Psoas muscle (tissue), 8 donors: Measurements from ENCODE around the gene MYL3. TPM values are rescaled to one million over a fixed set of nuclear protein-coding genes. Genes with fewer than 3 reads are reported as not detected.
A peak's percentile ranks its signal among the peaks of the same experiment; 100 is the strongest.

Experiments used
- ATAC-seq, 4 donors: fragments of 200-7000 bp; cut with Tn5 transposase; one replicate each; pipeline ENCODE4 v1.9.1; 2020; ENCODE audit warnings: moderate library complexity in 3 of 4, mild to moderate bottlenecking in 2 of 4
- DNase-seq, 2 donors: peaks; one replicate each; pipeline ENCODE4 v3.0.0-alpha.2; 2020
- H3K27ac ChIP-seq: fragments of 200-600 bp; one replicate; pipeline ENCODE4 v1.8.0; 2022
- H3K27me3 ChIP-seq, 3 donors: fragments of 200-600 bp in 1 of 3; one replicate each; pipeline versions ENCODE4 v1.6.1 to v1.8.0; 2013 to 2022; ENCODE audit warnings: low read length in 2 of 3, mild to moderate bottlenecking in 2 of 3, moderate library complexity in 1 of 3; ENCODE audit not compliant: insufficient read depth in 3 of 3
- H3K36me3 ChIP-seq, 2 donors: fragments of 200-600 bp in 1 of 2; one replicate each; pipeline versions ENCODE4 v1.6.1 to v1.8.0; 2013 to 2022; ENCODE audit warnings: low read depth in 1 of 2, mild to moderate bottlenecking in 1 of 2, moderate library complexity in 1 of 2; ENCODE audit not compliant: insufficient read depth in 1 of 2
- H3K4me1 ChIP-seq: fragments of 200-600 bp; one replicate; pipeline ENCODE4 v1.8.0; 2022
- H3K4me3 ChIP-seq: fragments of 200-600 bp; one replicate; pipeline ENCODE4 v1.8.0; 2022; ENCODE audit warnings: mild to moderate bottlenecking
- H3K9me3 ChIP-seq: fragments of 200-600 bp; one replicate; pipeline ENCODE4 v1.8.0; 2022
- WGBS, 3 donors: extraction: QIAGEN DNeasy Blood & Tissue Kit; methylation state at CpG; one replicate each; pipeline versions ENCODE4 v1.1.6 to v1.1.7; 2013; 5-methylcytosine and 5-hydroxymethylcytosine counted together
- intact Hi-C, 2 donors: fragments of 100-400 bp; cut with DNase I; formaldehyde crosslinking; loops; one replicate each; pipeline versions ENCODE4 v1.11.0 to v1.14.2; 2022
- polyA plus RNA-seq, 3 donors: library from polyadenylated mRNA; stranded (reverse); fragments of 200-250 nt; gene quantifications; one replicate each; pipeline ENCODE4 v1.2.3, GENCODE V29; 2013
- total RNA-seq, 4 donors: library from RNA; stranded (reverse); fragmentation: NEBNext Ultra II Directional in 2 of 4; extraction: Animal tissue kit (Norgen Biotek cat#: 25700) in 2 of 4; gene quantifications; one replicate each; pipeline versions ENCODE4 v1.2.1 to v1.2.4, GENCODE V29; 2021 to 2023
- TF ChIP-seq, protein P1 (sequence below): fragments of 200-600 bp; IDR thresholded peaks from one replicate; pipeline ENCODE4 v1.8.0; 2022; ENCODE audit warnings: antibody characterized with exemption
- donor health status: healthy with polysubstance abuse.
- donor health status: DM: no; HTN: no; CAD: no; lungs with moderate emphysema.
- donor health status: Bipolar disorder and iron deficiency.
- donor health status: healthy.
- donor health status: DM: yes; HTN: yes; CAD: no.
- donor health status: DM: no; HTN: no; CAD: no.
- donor health status: DM: no; HTN: no; CAD: no.
- donor health status: DM: yes; HTN: yes; CAD: no.

The MYL3 gene
- total and polyA plus RNA-seq, 7 donors: 395 to 3,091 (median 1,482) TPM

DNA sequence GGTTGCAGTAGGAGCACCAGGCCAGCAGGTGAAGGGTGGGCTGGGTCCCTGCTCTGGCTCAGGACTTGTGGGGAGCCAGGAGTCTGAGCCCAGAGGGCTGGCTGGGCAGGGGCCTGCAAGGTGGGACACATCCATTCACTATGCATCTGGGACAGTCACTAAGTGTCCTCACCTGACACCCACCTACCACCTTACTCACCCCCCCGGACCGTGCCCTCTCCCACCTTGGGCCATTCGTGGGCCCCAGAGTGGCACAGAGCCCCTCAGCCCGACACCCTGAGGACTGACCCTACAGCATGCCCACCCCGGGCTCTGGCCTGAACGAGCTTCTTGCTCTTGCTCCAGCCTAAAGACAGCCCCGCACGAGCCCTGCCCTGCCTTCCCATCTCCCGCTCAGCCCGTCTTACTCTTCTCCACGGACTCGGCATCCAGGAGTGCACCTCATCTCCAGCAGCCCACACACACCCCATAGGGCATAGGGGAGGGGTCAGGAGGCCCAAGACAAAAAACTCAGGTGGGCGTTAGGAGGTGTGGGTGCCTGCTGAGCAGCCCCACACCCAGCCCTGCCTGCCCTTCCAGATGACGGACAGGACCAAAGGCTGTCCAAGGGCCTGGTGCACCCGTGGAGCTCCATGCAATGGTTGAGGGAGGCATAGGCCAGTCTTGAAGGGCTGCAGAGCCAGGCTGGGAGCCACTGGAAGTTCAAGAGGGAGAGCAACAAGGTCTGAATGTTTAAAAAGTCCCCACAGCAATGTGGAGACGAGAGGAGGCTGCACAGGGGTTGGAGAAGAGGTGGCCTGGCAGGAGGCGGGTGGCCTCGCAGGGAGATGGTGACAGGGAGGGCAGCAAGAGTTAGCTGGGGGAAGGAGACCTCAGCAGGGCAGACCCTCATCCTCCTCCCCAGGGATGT is 41.3 kb upstream of the MYL3 start:
- ATAC-seq (no peak), DNase-seq (peak; percentile 16 to 44)
- Histone ChIP-seq H3K9me3 (no peaks in the 10 kb centered on the region), H3K4me1 (peaks cover 12% of the 10 kb centered on the region), H3K36me3 (no peaks in the 10 kb centered on the region), H3K27ac (no peak overlapping the region), H3K4me3 (no peak overlapping the region), H3K27me3 (no peaks in the 10 kb centered on the region)
- TF ChIP-seq, protein P1, sequence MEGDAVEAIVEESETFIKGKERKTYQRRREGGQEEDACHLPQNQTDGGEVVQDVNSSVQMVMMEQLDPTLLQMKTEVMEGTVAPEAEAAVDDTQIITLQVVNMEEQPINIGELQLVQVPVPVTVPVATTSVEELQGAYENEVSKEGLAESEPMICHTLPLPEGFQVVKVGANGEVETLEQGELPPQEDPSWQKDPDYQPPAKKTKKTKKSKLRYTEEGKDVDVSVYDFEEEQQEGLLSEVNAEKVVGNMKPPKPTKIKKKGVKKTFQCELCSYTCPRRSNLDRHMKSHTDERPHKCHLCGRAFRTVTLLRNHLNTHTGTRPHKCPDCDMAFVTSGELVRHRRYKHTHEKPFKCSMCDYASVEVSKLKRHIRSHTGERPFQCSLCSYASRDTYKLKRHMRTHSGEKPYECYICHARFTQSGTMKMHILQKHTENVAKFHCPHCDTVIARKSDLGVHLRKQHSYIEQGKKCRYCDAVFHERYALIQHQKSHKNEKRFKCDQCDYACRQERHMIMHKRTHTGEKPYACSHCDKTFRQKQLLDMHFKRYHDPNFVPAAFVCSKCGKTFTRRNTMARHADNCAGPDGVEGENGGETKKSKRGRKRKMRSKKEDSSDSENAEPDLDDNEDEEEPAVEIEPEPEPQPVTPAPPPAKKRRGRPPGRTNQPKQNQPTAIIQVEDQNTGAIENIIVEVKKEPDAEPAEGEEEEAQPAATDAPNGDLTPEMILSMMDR: no peak
- WGBS, 3 donors: 89 to 93% (median 89%) methylated on average over 18 of the region's 18 CpGs
- intact Hi-C loops: loop anchor here in 1 of 2 donors (5.0 kb wide), 1 partner anchor 202 kb away; the partner anchor contains the start of gene TMIE

DNA sequence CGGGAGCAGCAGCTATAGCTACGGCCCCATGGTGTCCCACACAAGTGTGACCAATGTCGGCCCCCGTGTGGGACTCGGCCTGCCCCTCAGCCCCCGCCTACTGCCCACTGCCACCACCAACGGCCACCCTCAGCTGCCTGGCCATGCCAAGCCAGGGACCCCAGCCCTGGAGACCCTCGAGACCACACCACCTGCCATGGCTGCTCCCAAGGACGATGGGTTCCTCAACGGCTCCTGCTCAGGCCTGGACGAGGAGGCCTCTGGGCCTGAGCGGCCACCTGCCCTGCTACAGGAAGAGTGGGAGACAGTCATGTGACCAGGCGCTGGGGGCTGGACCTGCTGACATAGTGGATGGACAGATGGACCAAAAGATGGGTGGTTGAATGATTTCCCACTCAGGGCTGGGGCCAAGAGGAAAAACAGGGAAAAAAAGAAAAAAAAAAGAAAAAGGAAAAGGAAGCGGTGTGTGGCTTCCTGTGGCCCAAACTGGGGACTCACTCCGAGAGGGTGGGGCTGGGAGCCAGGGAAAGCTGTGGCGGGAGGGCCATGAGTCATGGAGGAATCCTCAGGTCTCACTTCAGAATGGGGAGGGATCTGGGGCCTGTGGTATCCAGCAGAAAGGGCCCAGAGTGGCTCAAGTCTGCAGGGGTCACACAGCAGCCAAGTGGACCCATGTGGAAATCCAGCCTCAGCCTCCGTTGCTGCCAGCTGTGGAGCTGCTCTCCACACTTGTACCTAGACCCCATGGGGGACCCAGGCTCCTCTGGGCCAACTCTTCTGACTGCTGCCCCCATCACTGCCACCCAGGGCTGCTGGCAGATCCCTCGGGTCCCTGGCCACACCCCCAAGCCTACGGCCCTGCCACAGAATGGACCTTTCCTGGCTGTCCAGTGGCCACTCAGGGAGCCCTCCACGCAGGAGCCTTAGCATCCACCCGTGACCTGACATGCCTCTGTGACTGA is 40.4 kb upstream of the MYL3 start:
- Histone ChIP-seq H3K9me3 (no peaks in the 10 kb centered on the region), H3K27ac (no peak overlapping the region), H3K36me3 (no peaks in the 10 kb centered on the region), H3K4me3 (no peak overlapping the region), H3K27me3 (no peaks in the 10 kb centered on the region), H3K4me1 (peaks cover 4% of the 10 kb centered on the region)
- ATAC-seq (no peak), DNase-seq (peak; percentile 35 to 60)
- WGBS, 3 donors: 79 to 82% (median 81%) methylated on average over 20 to 21 of the region's 21 CpGs
- TF ChIP-seq, protein P1: no peak
- intact Hi-C loops: no loop called here

DNA sequence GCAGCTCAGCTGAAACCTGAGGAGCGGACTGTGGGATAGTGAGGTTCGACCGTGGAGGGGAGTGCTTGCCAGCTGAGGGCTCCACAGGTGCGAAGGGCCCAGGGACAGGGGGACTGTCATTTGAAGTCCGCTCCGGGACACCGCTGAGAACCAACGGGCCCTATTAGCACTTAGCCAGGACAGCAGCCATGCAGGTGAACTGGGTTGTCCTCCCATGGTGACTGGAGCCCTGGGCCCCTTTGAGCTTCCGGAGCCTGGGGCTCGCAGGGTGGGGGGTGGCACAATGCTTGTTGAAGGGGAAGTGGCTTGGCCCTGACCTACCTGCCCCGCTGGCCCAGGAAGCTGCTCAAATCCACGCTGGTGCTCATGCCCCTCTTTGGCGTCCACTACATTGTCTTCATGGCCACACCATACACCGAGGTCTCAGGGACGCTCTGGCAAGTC is 39.0 kb upstream of the MYL3 start:
- Histone ChIP-seq H3K9me3 (no peaks in the 10 kb centered on the region), H3K27me3 (peaks cover 0 to 2% (median 0%) of the 10 kb centered on the region in 3 donors), H3K36me3 (no peaks in the 10 kb centered on the region), H3K27ac (no peak overlapping the region), H3K4me3 (no peak overlapping the region), H3K4me1 (no peaks in the 10 kb centered on the region)
- TF ChIP-seq, protein P1: no peak
- ATAC-seq (no peak), DNase-seq (peak; percentile 8 to 50)
- 90 to 93% (median 91%) methylated on average over 15 of the region's 15 CpGs for WGBS, 3 donors
- intact Hi-C loops: no loop called here

DNA sequence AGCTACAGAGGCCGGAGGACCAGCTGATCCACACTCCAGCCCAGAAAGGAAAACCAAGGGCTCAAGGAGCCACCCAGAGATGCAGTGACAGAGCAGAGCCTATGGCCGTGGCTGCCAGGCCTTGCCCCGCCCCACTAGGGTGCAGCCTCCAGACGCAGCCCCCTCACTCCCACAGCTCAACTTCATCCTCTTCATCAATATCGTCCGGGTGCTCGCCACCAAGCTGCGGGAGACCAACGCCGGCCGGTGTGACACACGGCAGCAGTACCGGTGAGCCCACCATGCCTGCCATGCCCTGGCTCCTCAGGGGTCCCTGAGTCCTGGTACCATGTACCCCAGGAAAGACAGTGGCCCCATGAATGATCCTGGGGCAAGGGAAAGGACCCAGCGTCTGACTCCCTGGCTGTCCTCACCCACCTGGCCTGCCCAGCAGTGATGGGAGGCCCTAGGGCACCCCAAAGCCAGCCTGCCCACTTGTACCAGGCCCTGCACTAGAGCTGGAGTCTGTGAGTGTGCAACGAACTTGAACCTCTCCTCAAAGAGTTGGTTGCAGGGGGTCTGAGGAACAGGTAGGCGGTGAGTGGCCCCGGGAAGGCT is 38.4 kb upstream of the MYL3 start:
- intact Hi-C loops: no loop called here
- peaks cover 0 to 2% (median 0%) of the 10 kb centered on the region in 3 donors for H3K27me3 ChIP-seq
- TF ChIP-seq, protein P1: no peak
- 92 to 96% (median 93%) methylated on average over 17 of the region's 17 CpGs for WGBS, 3 donors
- H3K36me3 ChIP-seq: no peaks in the 10 kb centered on the region
- no peak overlapping the region for H3K4me3 ChIP-seq
- no peak overlapping the region for H3K27ac ChIP-seq
- peak; percentile 3 to 43 for DNase-seq
- ATAC-seq: no peak
- H3K4me1 ChIP-seq: no peaks in the 10 kb centered on the region
- H3K9me3 ChIP-seq: no peaks in the 10 kb centered on the region
